HEK293 (cell line): ENCODE data around the gene ACP3.

Experiments
- ZNF626 ChIP-seq: fragments of 450-650 bp; sonication (Bioruptor Pico); formaldehyde crosslinking; IDR thresholded peaks from 2 replicates; pipeline ENCODE4 v1.5.1; 2018; ENCODE audit warnings: missing biosample characterization, missing genetic modification characterization, inconsistent platforms

ACP3 gene

DNA sequence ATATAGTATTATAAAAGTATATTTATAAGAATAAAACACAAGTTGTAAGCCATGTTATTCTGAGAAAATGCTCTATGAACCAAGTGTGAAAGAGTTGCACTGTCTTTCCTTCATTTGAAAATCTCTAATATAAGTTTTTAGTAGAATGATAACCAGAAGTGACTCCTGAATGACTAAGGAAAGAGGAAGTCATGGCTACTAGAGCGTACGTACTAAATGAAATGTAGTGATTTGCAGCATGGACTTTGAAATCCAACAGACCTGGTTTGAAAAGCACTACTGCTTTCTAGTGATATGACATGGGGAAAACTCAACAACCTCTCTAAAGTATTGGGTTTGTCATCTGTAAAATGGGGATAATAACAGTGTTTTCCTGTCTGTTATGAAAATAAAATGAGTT lies 89.8 kb downstream of the ACP3 start (continued):
- TF ChIP-seq ZNF626 (tag by site-specific recombination): no peak
- TF ChIP-seq, all 188 proteins: peak for 0
